Activated T-cell treated with anti-CD3 and anti-CD28 coated beads, Interleukin-2, amount 50 U/mL, for 1 hour (primary cell): ENCODE data around the gene TFF2.

Experiments used
- DNase-seq: peaks from one replicate; pipeline ENCODE4 v3.0.0-alpha.2; 2020

The TFF2 gene

DNA sequence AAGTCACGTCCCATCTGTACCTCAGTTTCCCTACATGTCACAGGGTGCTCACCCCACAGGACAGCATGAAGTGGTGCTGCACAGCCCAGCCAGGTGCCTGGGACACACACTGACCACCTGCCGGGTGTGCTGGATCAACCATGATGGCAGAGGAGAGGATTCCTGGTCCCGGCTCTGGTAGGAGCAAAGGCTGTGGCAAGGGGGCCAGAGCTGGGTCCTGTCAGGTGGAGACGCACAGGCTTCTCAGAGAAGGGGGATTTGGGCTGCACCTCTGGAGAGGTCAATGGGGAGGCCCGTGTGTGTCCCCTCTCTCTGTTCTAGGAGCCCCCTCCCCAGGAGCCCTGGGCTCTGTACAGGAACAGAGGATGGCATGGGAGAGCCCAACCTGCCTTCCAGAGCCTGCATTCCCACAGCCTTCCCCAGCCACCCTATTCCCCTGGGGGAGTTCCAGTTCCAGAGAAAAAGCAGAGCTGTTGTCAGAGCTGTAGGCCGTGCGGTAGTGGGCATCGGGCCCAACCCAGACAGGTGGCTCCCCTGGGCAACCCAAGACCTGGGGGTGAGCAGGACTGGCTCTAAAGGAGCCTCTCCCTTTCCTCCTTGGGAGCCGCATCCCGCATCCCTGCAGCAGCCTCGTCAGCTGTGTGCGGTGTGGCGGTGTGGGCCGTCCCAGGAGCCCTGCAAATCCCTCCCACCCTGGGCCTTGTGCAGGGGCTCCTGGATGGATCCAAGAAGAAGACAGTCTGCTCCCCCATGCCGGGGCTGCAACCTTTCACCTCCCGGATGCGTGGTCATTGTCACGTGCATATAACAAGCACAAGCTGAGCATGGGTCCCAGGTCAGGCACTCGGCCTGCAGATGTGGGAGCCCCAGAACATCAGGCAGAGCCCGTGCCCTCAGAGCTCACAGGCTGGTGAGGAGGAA lies 32.7 kb downstream of the TFF2 start:
- no peak for DNase-seq

DNA sequence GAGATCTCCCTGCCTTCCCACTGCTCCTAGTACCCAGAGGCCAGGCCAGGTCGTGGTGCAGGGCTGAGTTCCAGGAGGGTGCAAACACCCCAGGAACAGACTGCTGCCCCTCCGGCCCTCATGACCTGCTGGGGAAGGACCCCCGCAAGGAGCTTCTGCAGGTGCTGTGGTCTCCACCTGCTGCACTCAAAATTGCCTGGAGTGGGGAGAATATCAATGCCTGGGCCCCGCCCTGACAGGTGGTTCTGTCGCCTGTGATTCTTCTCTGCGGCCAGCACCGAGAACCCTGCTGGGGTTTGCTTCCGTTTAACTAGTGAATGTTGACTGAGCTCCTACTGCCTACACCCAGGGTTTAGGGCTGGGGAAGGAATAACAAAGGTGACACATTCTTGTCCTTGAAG lies 33.5 kb downstream of the TFF2 start:
- DNase-seq = no peak

DNA sequence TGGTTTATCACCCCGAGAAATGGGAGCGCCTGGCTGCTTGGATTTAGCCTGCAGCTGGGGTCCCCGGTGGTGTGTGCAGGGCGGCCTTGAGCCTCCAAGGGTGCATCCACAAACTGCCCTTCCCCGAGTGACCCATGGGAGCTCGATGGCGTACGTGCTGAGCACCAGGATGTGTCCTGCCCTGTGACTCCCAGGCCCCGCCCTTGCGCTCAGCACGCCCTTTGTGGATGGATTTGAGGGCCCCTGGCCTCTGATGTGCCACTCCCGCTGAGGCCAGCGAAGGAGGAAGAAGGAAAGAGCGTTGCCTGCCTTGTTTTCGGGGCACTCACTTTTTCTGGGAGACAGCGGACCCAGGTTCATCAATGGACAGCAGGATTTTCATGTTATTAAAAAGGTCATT lies 33.9 kb downstream of the TFF2 start:
- no peak for DNase-seq

- DNase-seq = no peak
Measured at GRCh38 chr21:42315296-42315891, 35.4 kb downstream of the TFF2 start, which contains the start of gene TFF3. TSS of gene TFF3 (minus strand) at chr21:42315409. CDS start at chr21:42315374, 35 bp downstream.

DNA sequence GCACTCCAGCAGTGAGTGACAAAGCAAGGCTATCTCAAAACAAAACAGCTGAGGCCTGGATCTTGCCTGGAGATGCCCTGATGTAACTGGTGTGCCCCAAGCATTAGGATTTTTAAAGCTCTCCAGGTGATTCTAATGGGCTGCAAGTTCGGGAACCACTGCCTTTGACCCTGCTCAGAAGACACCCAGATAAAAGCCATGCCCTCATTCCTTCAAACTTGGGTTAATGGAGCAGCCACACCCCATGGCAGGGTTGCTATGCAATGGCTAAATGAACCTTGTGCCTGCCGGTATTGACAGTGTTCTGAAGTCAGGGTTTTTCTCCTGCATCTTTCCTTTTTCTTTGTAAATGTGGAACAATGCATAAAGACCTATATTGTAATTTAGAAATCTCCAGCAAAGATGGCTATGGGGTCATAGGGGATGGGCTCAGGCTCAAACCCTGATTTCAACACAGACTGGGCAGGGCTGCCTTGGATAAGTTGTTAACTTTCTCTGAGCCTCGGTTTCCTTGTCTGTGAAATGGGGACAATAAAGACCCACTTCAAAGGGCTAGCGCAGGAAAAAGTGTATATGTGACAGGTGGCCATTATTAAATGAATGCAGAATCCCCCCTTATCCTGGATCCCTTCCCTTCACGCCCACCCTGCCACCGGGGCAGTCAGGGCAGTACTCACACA lies 36.0 kb downstream of the TFF2 start:
- no peak for DNase-seq

- DNase-seq = no peak
Measured at GRCh38 chr21:42313501-42313969, 37.3 kb downstream of the TFF2 start.

- no peak for DNase-seq
Measured at GRCh38 chr21:42312626-42313104, 38.1 kb downstream of the TFF2 start.

GRCh38 chr21:42311816-42312625 lies 38.8 kb downstream of the TFF2 start:
- DNase-seq = no peak

DNA sequence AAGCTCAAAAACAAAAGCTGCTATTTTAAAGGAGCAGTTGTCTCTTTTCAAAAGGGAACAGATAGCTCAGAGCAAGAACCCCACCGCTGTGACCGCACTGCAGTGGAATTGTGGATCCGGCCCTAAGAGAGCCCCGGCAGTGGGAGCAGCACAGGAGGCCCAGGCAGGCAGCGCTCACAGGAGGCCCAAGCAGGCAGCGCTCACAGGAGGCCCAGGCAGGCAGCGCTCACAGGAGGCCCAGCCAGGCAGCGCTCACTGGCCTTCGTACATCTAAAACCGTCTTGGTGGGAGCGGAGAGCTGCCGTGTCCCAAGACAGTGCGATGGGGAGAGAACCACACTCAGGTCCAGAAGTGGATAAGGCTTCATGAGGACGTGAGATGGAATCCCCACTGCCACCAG lies 39.6 kb downstream of the TFF2 start:
- no peak for DNase-seq

DNA sequence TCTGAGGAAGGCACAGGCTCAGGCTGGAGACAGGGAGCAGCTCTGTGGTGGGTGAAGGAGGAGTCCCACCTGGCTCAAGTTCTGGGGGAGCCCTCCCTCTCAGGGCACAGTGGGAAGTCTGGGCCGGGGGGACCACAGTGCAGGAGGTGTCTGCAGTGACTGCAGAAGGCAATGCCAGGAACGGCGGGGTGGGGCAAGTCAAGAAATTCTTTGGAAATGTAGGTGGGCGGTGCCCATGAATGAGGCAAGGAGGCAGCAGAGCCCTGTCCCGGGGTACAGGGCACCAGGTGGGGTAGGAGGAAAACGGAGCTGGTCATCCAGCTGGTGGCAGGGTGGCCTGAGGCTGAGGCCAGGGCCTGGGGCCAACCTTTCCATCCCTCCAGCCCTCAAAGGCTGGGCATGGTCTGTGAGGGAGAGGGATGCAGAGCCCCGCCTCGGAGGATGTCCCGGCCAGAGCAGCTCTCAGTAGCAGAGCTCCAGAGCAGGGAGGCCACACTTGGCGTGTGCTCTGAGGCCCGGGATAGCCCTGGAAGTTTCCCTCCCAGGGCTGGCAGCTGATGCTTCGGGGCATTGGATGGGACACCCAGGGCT lies 40.3 kb downstream of the TFF2 start:
- DNase-seq = no peak

DNA sequence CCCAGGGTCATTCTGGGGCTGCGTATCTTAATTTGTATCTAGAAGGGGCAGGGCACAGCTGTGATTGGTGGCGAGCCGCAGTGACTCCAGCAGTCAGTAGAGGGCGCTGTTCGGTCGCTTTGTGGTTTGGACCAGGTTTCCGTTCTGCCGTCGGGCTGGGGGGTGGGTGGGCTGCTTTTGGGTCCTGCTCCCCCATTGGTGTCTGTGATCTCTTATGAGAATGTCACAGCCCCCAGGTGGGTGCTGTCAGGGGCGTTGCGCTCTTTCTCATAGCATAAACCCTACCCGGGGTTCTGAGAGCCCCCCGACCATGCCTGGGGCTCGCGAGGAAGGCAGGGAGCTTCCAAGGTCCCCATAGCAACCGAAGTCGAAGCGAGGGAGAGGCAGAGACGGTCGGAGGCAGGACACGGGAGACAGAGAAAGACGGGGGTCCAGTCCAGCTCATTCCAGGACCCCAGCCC lies 41.0 kb downstream of the TFF2 start:
- DNase-seq = peak; percentile 78

DNA sequence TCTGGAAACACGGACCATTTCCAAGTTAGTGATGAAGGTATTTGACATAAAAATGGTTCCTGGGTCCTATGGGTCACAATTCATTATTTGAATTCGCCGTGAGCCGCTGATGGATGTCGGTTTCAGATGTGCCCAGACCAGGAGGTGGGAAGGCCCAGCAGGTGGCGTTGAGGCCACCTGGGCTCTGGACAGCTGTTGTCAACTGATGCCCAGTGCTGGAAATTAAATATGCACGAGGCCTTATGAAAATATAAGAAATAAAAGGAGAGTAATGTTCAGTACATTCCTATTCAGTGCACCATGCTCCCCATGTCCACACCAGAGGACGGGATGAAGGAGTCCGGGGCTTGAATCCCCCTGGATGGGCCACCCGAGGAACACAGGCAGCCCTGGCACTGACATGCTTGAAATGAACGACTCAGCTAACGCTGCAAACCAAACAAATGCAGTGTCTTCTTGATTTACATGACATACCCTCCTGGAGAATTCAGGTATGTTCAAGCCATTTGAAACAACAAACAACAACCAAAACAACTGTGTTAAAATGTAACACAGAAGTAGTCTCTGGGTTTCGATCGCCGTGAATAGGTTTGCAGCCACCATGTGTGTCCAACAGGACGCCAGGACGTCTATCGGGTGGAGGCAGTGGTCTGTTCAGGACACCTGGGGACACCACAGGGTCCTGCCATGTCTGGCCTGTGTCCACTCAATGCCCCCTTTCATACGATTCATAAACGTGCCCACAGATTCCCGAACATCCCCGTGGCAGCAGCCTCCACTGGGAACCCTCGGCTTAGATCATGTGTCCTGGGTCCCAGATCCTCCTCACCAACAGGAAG lies 41.7 kb downstream of the TFF2 start:
- no peak for DNase-seq

DNA sequence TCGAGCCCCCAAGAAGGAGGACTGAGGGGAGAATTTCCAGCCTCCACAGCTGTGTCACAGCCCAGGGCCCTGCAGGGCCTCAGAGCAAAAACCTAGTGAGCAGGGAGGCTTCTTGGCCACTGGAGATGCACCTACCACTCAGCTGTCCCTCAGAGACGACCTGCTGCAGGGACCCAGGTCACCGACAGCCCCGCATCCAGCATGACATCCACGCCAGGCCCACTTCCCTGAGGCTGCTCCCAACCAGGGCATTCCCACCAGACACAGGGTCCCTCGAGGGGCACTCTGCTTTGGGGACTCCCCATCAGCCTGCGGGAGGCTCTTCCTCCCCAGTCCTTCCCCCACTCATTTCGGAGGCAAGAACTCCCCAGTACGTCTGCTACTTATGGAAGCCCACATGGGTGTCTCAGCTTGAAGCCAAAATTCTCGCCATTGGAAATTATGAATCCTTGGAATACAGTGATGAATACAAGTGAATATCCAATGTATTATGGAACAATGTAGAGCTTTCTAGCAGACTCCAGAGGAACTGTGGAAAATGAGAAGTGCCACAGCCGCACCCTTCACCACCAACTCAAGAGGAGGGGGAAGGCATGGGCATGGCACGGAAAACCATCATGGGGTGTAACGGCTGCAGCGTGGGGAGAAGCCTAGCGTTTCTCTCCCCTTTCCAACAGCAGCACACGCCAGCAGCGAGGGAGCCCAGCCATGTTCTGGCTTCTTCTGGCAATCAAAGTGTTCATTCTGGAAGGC lies 42.5 kb downstream of the TFF2 start:
- no peak for DNase-seq

GRCh38 chr21:42307106-42307505 lies 43.7 kb downstream of the TFF2 start:
- no peak for DNase-seq

GRCh38 chr21:42306366-42307035 lies 44.3 kb downstream of the TFF2 start:
- no peak for DNase-seq

- DNase-seq = no peak
Measured at GRCh38 chr21:42305707-42306147, 45.1 kb downstream of the TFF2 start.

DNA sequence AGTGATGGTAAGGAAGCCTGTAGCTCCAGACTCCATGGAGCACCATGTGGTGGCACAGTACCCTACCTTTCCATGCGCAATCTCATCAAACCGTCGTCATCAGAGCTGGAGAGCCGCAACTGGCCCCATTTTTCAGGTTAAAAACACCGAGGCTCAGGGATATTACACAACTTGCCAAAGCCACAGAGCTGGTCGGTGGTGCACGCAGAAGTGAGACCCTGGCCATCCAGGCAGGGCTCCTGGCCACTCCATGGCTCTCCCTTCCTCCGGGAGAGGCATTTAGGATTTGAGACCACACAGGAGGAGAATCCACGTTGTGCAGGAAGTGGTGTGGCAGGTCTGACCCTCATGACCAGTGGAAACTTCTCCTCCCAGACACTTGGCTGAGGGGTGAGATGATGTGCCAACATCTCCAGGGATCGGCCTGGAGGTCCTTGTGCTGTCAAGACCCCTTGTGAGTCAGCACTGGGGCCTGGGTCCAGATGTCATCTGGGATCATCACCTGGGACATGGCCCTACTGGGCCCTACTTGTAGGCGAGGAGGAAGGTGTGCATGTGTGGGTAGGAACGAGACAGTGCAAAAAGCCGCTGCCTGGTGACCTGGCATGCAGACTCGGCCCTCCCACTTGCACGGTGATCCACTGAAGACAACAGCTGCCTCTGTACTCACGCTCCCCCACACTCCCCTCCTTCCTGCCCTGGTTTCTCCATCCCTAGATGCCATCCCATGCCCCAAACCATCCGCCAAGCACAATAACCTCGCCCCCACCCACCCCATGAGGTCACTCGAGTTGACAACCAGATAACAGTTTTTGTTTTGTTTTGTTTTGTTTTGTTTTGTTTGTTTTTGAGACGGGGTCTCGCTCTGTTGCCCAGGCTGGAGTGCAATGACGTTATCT lies 46.0 kb downstream of the TFF2 start:
- peak; percentile 17 for DNase-seq

DNA sequence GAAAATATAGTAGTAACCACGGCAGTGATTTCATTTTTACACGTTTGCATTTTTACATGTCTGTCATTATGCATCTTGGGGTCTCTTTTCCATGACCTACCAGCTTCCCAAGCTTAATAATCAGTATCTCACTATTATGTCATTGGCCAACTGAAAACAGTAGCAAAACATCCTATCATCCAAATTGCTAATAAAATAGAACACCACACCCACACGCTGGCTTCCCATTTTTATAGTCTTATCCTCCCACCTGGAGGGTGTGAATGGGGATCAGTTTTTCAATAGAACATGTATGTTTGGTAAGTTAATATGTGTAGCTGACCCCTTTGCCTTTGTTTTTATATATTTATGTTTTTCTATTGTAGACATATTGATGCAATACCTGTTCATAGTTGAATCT lies 47.4 kb downstream of the TFF2 start:
- no peak for DNase-seq

DNA sequence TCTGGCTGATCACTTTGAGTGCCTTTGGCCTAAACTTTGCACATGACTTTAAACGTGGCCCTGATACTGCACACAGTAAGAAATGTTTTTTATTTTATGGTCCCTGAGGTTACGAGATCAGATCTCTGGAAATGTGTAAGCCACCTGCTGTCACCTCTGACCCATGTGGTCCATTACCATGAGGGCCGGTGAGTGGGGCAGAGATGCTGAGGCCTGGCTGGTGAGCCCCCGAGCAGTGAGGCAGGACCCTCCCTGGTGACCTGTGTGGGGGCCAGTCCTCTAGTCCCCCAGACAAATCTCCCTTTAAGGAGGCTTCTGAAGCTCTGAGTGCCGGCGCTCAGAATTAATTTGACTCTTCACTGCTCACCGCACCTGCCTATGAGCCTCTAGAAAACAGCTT lies 48.0 kb downstream of the TFF2 start:
- DNase-seq = no peak
